Stomach (tissue), 9 donors: ENCODE measurements around the gene IPO5. TPM values are rescaled to one million over a fixed set of nuclear protein-coding genes. Genes with fewer than 3 reads are reported as not detected.

Experiments
- DNase-seq, 2 donors: peaks; one replicate each; pipeline versions ENCODE4 v3.0.0 to v3.0.0-alpha.2; 2013 to 2019
- H3K27ac ChIP-seq, 5 donors: fragments of 200-600 bp in 4 of 5; sonication (generic) in 4 of 5; one replicate each; pipeline ENCODE4 v1.5.1; 2013 to 2019; ENCODE audit warnings: mild to moderate bottlenecking in 1 of 5, moderate library complexity in 1 of 5
- H3K27me3 ChIP-seq, 3 donors: fragments of 200-600 bp; sonication (generic); one replicate each; pipeline ENCODE4 v1.5.1; 2017 to 2019; ENCODE audit warnings: mixed run types in 1 of 3
- H3K36me3 ChIP-seq, 4 donors: fragments of 200-600 bp; sonication (generic); 1 replicate in 3 of 4; 2 replicates in 1 of 4; pipeline ENCODE4 v1.5.1; 2016 to 2019
- H3K4me1 ChIP-seq, 4 donors: fragments of 200-600 bp; sonication (generic); one replicate each; pipeline ENCODE4 v1.5.1; 2016 to 2019
- H3K4me3 ChIP-seq, 4 donors: fragments of 200-600 bp; sonication (generic) in 3 of 4; one replicate each; pipeline ENCODE4 v1.5.1; 2016 to 2019; ENCODE audit warnings: mild to moderate bottlenecking in 1 of 4
- H3K9me3 ChIP-seq, 4 donors: fragments of 200-600 bp; sonication (generic); one replicate each; pipeline ENCODE4 v1.5.1; 2016 to 2019
- EP300 ChIP-seq: sonication (generic); formaldehyde crosslinking; IDR thresholded peaks from one replicate; pipeline ENCODE4 v1.6.1; 2017; ENCODE audit warnings: antibody characterized with exemption
- POLR2A ChIP-seq, 4 donors: fragments of 450-650 bp; IDR thresholded peaks; one replicate each; pipeline ENCODE4 v1.6.1; 2016; ENCODE audit warnings: antibody characterized with exemption in 4 of 4, control low read depth in 2 of 4, mild to moderate bottlenecking in 1 of 4, moderate library complexity in 1 of 4
- POLR2AphosphoS5 ChIP-seq, 3 donors: sonication (generic); formaldehyde crosslinking; IDR thresholded peaks; one replicate each; pipeline ENCODE4 v1.6.1; 2016; ENCODE audit warnings: antibody characterized with exemption in 3 of 3
- WGBS, 5 donors: extraction: QIAGEN DNeasy Blood & Tissue Kit in 3 of 5; methylation state at CpG; one replicate each; pipeline versions ENCODE4 v1.1.5 to v1.1.7; 2013 to 2018; 5-methylcytosine and 5-hydroxymethylcytosine counted together
- intact Hi-C: fragments of 100-400 bp; cut with DNase I; formaldehyde crosslinking; loops from one replicate; pipeline ENCODE4 v1.15.1; 2023; ENCODE audit warnings: low total_unique reads
- polyA plus RNA-seq, 3 donors: library from polyadenylated mRNA; stranded (reverse); fragments of 200-250 nt; gene quantifications; one replicate each; pipeline ENCODE4 v1.2.3, GENCODE V29; 2013
- total RNA-seq, 5 donors: library from RNA; depleted of rRNA; stranded (reverse); fragments of >200 nt; gene quantifications; one replicate each; pipeline versions ENCODE4 v1.1.0 to v1.2.3, GENCODE V29; 2014 to 2016
- TF ChIP-seq, protein P1 (sequence below), 7 experiments: fragments of 450-650 bp in 4 of 7; fragments of 200-600 bp in 3 of 7; sonication (generic) in 3 of 7; IDR thresholded peaks; one replicate each; pipeline ENCODE4 v1.5.1; 2016 to 2019; ENCODE audit warnings: antibody characterized with exemption in 7 of 7, control low read depth in 2 of 7, mild to moderate bottlenecking in 1 of 7
- donor health status: healthy with polysubstance abuse.
- donor health status: Bipolar disorder and iron deficiency.
- donor health status: healthy.

Gene IPO5
- total and polyA plus RNA-seq, 8 donors, result 24.7 to 236 (median 60.1) TPM

DNA sequence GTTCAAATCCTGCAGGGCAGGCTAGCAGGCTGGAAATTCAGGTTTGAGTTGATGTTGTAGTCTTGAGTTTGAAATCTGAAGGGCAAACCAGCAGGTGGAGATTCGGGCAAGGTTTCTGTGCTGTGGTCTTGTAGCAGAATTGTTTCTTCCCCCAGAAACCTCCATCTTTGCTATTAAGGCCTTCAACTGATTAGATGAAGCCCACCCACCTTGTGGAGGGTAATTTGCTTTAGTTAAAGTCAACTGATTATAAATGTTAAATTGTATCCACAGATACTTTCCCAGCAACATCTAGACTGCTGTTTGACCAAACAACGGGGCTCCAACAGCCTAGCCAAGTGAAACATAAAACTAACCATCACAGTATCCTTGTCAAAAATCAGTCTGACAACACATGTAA, 9.4 kb downstream of the IPO5 start:
- Histone ChIP-seq H3K4me3 (no peak overlapping the region), H3K36me3 (no peaks in the 10 kb centered on the region), H3K4me1 (no peaks in the 10 kb centered on the region), H3K9me3 (no peaks in the 10 kb centered on the region), H3K27ac (no peak overlapping the region), H3K27me3 (no peaks in the 10 kb centered on the region)
- 82 to 95% (median 87%) methylated on average over 2 of the region's 2 CpGs for WGBS, 5 donors
- DNase-seq, result no peak
- intact Hi-C loops, result no loop called here
- TF ChIP-seq POLR2A (IDR thresholded peaks at IDR 0.05), result no peak
- no peak for TF ChIP-seq EP300
- TF ChIP-seq, protein P1, sequence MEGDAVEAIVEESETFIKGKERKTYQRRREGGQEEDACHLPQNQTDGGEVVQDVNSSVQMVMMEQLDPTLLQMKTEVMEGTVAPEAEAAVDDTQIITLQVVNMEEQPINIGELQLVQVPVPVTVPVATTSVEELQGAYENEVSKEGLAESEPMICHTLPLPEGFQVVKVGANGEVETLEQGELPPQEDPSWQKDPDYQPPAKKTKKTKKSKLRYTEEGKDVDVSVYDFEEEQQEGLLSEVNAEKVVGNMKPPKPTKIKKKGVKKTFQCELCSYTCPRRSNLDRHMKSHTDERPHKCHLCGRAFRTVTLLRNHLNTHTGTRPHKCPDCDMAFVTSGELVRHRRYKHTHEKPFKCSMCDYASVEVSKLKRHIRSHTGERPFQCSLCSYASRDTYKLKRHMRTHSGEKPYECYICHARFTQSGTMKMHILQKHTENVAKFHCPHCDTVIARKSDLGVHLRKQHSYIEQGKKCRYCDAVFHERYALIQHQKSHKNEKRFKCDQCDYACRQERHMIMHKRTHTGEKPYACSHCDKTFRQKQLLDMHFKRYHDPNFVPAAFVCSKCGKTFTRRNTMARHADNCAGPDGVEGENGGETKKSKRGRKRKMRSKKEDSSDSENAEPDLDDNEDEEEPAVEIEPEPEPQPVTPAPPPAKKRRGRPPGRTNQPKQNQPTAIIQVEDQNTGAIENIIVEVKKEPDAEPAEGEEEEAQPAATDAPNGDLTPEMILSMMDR (IDR thresholded peaks at IDR 0.05), result no peak
- TF ChIP-seq POLR2AphosphoS5 (IDR thresholded peaks at IDR 0.05), result no peak

- H3K4me3 ChIP-seq, result no peak overlapping the region
- H3K9me3 ChIP-seq, result no peaks in the 10 kb centered on the region
- H3K4me1 ChIP-seq, result no peaks in the 10 kb centered on the region
- no peak overlapping the region for H3K27ac ChIP-seq
- no peaks in the 10 kb centered on the region for H3K36me3 ChIP-seq
- H3K27me3 ChIP-seq, result no peaks in the 10 kb centered on the region
- no peak for DNase-seq
- TF ChIP-seq POLR2AphosphoS5 (IDR thresholded peaks at IDR 0.05), result no peak
- TF ChIP-seq, protein P1 (IDR thresholded peaks at IDR 0.05), result no peak
- no peak for TF ChIP-seq POLR2A (IDR thresholded peaks at IDR 0.05)
- TF ChIP-seq EP300, result no peak
- intact Hi-C loops, result no loop called here
Measured at GRCh38 chr13:97967226-97967625, 13.8 kb downstream of the IPO5 start.

DNA sequence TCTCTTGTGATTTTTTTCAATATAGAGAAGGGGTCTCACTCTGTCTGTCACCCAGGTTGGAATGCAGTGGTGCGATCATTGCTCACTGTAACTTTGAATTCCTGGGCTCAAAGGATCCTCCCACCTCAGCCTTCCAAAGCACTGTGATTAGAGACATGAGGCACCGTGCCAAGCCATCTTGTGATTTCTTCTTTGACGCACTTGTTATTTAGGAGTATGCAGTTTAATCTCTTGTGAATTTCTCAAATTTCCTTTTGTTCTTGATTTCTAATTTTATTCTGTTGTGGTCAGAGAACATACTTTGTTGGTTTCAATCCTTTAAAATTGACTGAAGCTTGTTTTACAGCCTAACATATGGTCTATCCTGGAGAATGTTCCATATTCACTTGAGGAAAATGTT, 14.5 kb downstream of the IPO5 start:
- intact Hi-C loops, result no loop called here
- no peaks in the 10 kb centered on the region for H3K36me3 ChIP-seq
- H3K9me3 ChIP-seq, result no peaks in the 10 kb centered on the region
- H3K4me1 ChIP-seq, result no peaks in the 10 kb centered on the region
- no peaks in the 10 kb centered on the region for H3K27me3 ChIP-seq
- TF ChIP-seq POLR2AphosphoS5 (IDR thresholded peaks at IDR 0.05) (no peak), EP300 (no peak), POLR2A (IDR thresholded peaks at IDR 0.05) (no peak)
- TF ChIP-seq, protein P1 (IDR thresholded peaks at IDR 0.05), result no peak
- WGBS, 5 donors, result 45 to 71% (median 55%) methylated on average over 3 of the region's 3 CpGs
- H3K27ac ChIP-seq, result no peak overlapping the region
- peak in 1 of 2 donors; percentile 42 for DNase-seq
- no peak overlapping the region for H3K4me3 ChIP-seq

DNA sequence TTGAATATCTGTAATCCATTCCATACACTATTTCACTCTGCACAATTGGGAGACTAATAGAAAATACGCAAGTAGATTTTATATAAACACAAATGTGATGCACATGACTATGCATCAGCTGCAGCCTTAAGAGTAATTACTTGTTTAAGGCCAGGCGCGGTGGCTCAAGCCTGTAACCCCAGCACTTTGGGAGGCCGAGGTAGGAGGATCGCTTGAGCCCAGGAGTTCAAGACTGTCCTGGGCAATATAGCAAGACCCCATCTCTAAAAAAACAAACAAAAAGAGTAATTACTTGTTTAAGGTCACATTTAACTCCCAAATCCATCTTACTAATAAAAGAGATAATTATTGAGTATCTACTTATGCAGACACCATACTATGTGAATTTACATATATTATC, 18.0 kb downstream of the IPO5 start:
- no peak overlapping the region for H3K27ac ChIP-seq
- WGBS, 5 donors, result 81 to 91% (median 88%) methylated on average over 5 of the region's 5 CpGs
- no peaks in the 10 kb centered on the region for H3K36me3 ChIP-seq
- H3K4me1 ChIP-seq, result peaks cover 5 to 11% (median 10%) of the 10 kb centered on the region in 4 donors
- H3K9me3 ChIP-seq, result no peaks in the 10 kb centered on the region
- no peaks in the 10 kb centered on the region for H3K27me3 ChIP-seq
- no peak for DNase-seq
- TF ChIP-seq POLR2A (IDR thresholded peaks at IDR 0.05) (no peak), EP300 (no peak), POLR2AphosphoS5 (IDR thresholded peaks at IDR 0.05) (no peak)
- TF ChIP-seq, protein P1 (IDR thresholded peaks at IDR 0.05), result no peak
- intact Hi-C loops, result no loop called here
- H3K4me3 ChIP-seq, result no peak overlapping the region
